ENCODE measurements around the gene FMN1. TPM values are rescaled to one million over a fixed set of nuclear protein-coding genes. Genes with fewer than 3 reads are reported as not detected.

The FMN1 gene
- total RNA-seq, 1 experiment from 2014 or later = 0.37 TPM

- Histone ChIP-seq H3K36me3 (ENCODE audit: insufficient read depth, low read length, poor library complexity, severe bottlenecking) (no peaks in the 10 kb centered on the region), H3K27ac (ENCODE audit: low read depth, low read length, poor library complexity, severe bottlenecking) (no peak overlapping the region), H3K27me3 (replicated peaks; ENCODE audit: insufficient read depth, low read depth, low read length, poor library complexity) (no peaks in the 10 kb centered on the region), H3K4me1 (ENCODE audit: insufficient read depth, low read length, poor library complexity, severe bottlenecking) (no peaks in the 10 kb centered on the region), H3K4me3 (ENCODE audit: low read depth, low read length, poor library complexity, severe bottlenecking) (no peak overlapping the region), H3K9me3 (ENCODE audit: low read depth, low read length, poor library complexity, severe bottlenecking) (no peaks in the 10 kb centered on the region)
- no peak for DNase-seq (ENCODE audit: low spot score)
- CTCF ChIA-PET = no interaction called here
- intact Hi-C loops (cut with micrococcal nuclease; ENCODE audit: unreplicated experiment) = no loop called here
- POLR2A ChIA-PET (ENCODE audit: low non-redundant PET) = no interaction called here
- no TSS peak for BruUV-seq (replicated peaks)
- TF ChIP-seq, protein P1, sequence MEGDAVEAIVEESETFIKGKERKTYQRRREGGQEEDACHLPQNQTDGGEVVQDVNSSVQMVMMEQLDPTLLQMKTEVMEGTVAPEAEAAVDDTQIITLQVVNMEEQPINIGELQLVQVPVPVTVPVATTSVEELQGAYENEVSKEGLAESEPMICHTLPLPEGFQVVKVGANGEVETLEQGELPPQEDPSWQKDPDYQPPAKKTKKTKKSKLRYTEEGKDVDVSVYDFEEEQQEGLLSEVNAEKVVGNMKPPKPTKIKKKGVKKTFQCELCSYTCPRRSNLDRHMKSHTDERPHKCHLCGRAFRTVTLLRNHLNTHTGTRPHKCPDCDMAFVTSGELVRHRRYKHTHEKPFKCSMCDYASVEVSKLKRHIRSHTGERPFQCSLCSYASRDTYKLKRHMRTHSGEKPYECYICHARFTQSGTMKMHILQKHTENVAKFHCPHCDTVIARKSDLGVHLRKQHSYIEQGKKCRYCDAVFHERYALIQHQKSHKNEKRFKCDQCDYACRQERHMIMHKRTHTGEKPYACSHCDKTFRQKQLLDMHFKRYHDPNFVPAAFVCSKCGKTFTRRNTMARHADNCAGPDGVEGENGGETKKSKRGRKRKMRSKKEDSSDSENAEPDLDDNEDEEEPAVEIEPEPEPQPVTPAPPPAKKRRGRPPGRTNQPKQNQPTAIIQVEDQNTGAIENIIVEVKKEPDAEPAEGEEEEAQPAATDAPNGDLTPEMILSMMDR (conservative IDR thresholded peaks at IDR 0.05; ENCODE audit: low read depth, low read length) = no peak
- TF ChIP-seq EZH2 (IDR thresholded peaks at IDR 0.05; ENCODE audit: borderline replicate concordance, low read depth, low read length, poor library complexity, severe bottlenecking) = no peak
These were observed 301.1 kb downstream of the FMN1 start for GRCh38 chr15:32893421-32893820.

GRCh38 chr15:32889214-32889613 lies 305.3 kb downstream of the FMN1 start:
- no peak overlapping the region for H3K27ac ChIP-seq (ENCODE audit: low read depth, low read length, poor library complexity, severe bottlenecking)
- no peak for TF ChIP-seq EZH2 (IDR thresholded peaks at IDR 0.05; ENCODE audit: borderline replicate concordance, low read depth, low read length, poor library complexity, severe bottlenecking)
- TF ChIP-seq, protein P1 (conservative IDR thresholded peaks at IDR 0.05; ENCODE audit: low read depth, low read length) = no peak
- intact Hi-C loops (cut with micrococcal nuclease; ENCODE audit: unreplicated experiment) = no loop called here
- no peaks in the 10 kb centered on the region for H3K4me1 ChIP-seq (ENCODE audit: insufficient read depth, low read length, poor library complexity, severe bottlenecking)
- no peaks in the 10 kb centered on the region for H3K36me3 ChIP-seq (ENCODE audit: insufficient read depth, low read length, poor library complexity, severe bottlenecking)
- H3K27me3 ChIP-seq (replicated peaks; ENCODE audit: insufficient read depth, low read depth, low read length, poor library complexity) = no peaks in the 10 kb centered on the region
- POLR2A ChIA-PET (ENCODE audit: low non-redundant PET) = no interaction called here
- CTCF ChIA-PET = no interaction called here
- no TSS peak for BruUV-seq (replicated peaks)
- no peak overlapping the region for H3K4me3 ChIP-seq (ENCODE audit: low read depth, low read length, poor library complexity, severe bottlenecking)
- no peaks in the 10 kb centered on the region for H3K9me3 ChIP-seq (ENCODE audit: low read depth, low read length, poor library complexity, severe bottlenecking)
- no peak for DNase-seq (ENCODE audit: low spot score)

- Histone ChIP-seq H3K9me3 (ENCODE audit: low read depth, low read length, poor library complexity, severe bottlenecking) (no peaks in the 10 kb centered on the region), H3K27ac (ENCODE audit: low read depth, low read length, poor library complexity, severe bottlenecking) (no peak overlapping the region), H3K27me3 (replicated peaks; ENCODE audit: insufficient read depth, low read depth, low read length, poor library complexity) (no peaks in the 10 kb centered on the region), H3K4me1 (ENCODE audit: insufficient read depth, low read length, poor library complexity, severe bottlenecking) (no peaks in the 10 kb centered on the region), H3K4me3 (ENCODE audit: low read depth, low read length, poor library complexity, severe bottlenecking) (no peak overlapping the region), H3K36me3 (ENCODE audit: insufficient read depth, low read length, poor library complexity, severe bottlenecking) (no peaks in the 10 kb centered on the region)
- TF ChIP-seq, protein P1 (conservative IDR thresholded peaks at IDR 0.05; ENCODE audit: low read depth, low read length) = no peak
- no peak for TF ChIP-seq EZH2 (IDR thresholded peaks at IDR 0.05; ENCODE audit: borderline replicate concordance, low read depth, low read length, poor library complexity, severe bottlenecking)
- ChIA-PET CTCF (no interaction called here), POLR2A (ENCODE audit: low non-redundant PET) (no interaction called here)
- DNase-seq (ENCODE audit: low spot score) = no peak
- BruUV-seq (replicated peaks) = no TSS peak
- intact Hi-C loops (cut with micrococcal nuclease; ENCODE audit: unreplicated experiment) = no loop called here
These were observed 306.2 kb downstream of the FMN1 start for GRCh38 chr15:32888221-32888761.

Measured in A673 (cell line).